H1 (cell line): ENCODE results near the gene NCAPD2. TPM values are rescaled to one million over a fixed set of nuclear protein-coding genes. Genes with fewer than 3 reads are reported as not detected.

ENCODE experiments used
- CTCF ChIA-PET: fragments of 300-600 bp; sonication (Branson Sonifier 250); formaldehyde crosslinking; loops from one replicate; lab custom pipeline; 2021; ENCODE audit not compliant: partially characterized antibody; lab: Charles Lee
- POLR2A ChIA-PET: fragments of 300-600 bp; sonication (Branson Sonifier 250); formaldehyde crosslinking; loops from one replicate; lab custom pipeline; 2021; ENCODE audit warnings: inconsistent platforms; ENCODE audit not compliant: partially characterized antibody; lab: Charles Lee
- DNase-seq, 2 experiments: peaks; one replicate each; pipeline versions ENCODE4 v3.0.0 to v3.0.0-alpha.2; 2010 to 2022; ENCODE audit warnings: low spot score in 2 of 2, low read depth in 1 of 2, mixed read lengths in 1 of 2
- FAIRE-seq: peaks from 2 replicates; lab custom pipeline; 2011; peaks lifted over from hg19 to GRCh38; lab: Jason Lieb, UNC
- H2AFZ ChIP-seq: 2 replicates; pipeline ENCODE4 v1.8.1; 2012; ENCODE audit warnings: low read length, inconsistent platforms
- H2AK5ac ChIP-seq: 2 replicates; pipeline ENCODE4 v1.6.1; 2013; ENCODE audit warnings: low read depth, low read length
- H2BK120ac ChIP-seq: replicated peaks from 2 replicates; pipeline ENCODE3; 2013; ENCODE audit warnings: low read depth, low read length, inconsistent platforms
- H2BK12ac ChIP-seq: 2 replicates; pipeline ENCODE4 v1.6.1; 2013; ENCODE audit warnings: low read depth, low read length
- H2BK15ac ChIP-seq: 2 replicates; pipeline ENCODE4 v1.6.1; 2013; ENCODE audit warnings: low read length
- H2BK20ac ChIP-seq: 2 replicates; pipeline ENCODE4 v1.6.1; 2013; ENCODE audit warnings: low read length
- H2BK5ac ChIP-seq: 2 replicates; pipeline ENCODE4 v1.6.1; 2013; ENCODE audit warnings: low read depth, low read length
- H3K14ac ChIP-seq: 2 replicates; pipeline ENCODE4 v1.6.1; 2013; ENCODE audit warnings: inconsistent platforms; ENCODE audit not compliant: insufficient read length
- H3K18ac ChIP-seq: 2 replicates; pipeline ENCODE4 v1.6.1; 2013; ENCODE audit warnings: low read length; ENCODE audit errors: extremely low read depth
- H3K23ac ChIP-seq: 2 replicates; pipeline ENCODE4 v1.6.1; 2013; ENCODE audit warnings: inconsistent platforms; ENCODE audit not compliant: insufficient read length
- H3K23me2 ChIP-seq: 2 replicates; pipeline ENCODE4 v1.6.1; 2013; ENCODE audit warnings: low read depth, low read length
- H3K27ac ChIP-seq: 2 replicates; pipeline ENCODE4 v1.6.1; 2011; ENCODE audit warnings: low read depth, low read length, inconsistent platforms
- H3K27me3 ChIP-seq, 4 experiments: replicated peaks in 1 of 4; 1 replicate in 1 of 4; 2 replicates in 3 of 4; pipeline versions ENCODE4 v1.6.1 to v1.8.1; 2011 to 2013; ENCODE audit warnings: low read length in 3 of 4, mild to moderate bottlenecking in 3 of 4, inconsistent platforms in 2 of 4, mixed read lengths in 2 of 4, moderate library complexity in 1 of 4; ENCODE audit not compliant: control insufficient read depth in 3 of 4, insufficient read depth in 3 of 4; ENCODE audit errors: extremely low read depth in 1 of 4
- H3K36me3 ChIP-seq, 4 experiments: 2 replicates each; pipeline versions ENCODE4 v1.6.1 to v1.8.1; 2011 to 2013; ENCODE audit warnings: mild to moderate bottlenecking in 4 of 4, low read length in 3 of 4, moderate library complexity in 2 of 4, control low read depth in 1 of 4, inconsistent platforms in 1 of 4; ENCODE audit not compliant: insufficient read depth in 4 of 4, control insufficient read depth in 2 of 4
- H3K4ac ChIP-seq: replicated peaks from 2 replicates; pipeline ENCODE3; 2013; ENCODE audit warnings: low read length, low read depth, mixed read lengths, inconsistent platforms; ENCODE audit not compliant: insufficient read length
- H3K4me1 ChIP-seq, 4 experiments: replicated peaks in 1 of 4; 1 replicate in 1 of 4; 2 replicates in 3 of 4; pipeline versions ENCODE4 v1.6.1 to v1.8.1; 2011 to 2013; ENCODE audit warnings: low read length in 3 of 4, inconsistent platforms in 2 of 4, mixed read lengths in 1 of 4; ENCODE audit not compliant: insufficient read depth in 4 of 4, control insufficient read depth in 3 of 4
- H3K4me2 ChIP-seq, 2 experiments: 2 replicates each; pipeline versions ENCODE4 v1.6.1 to v1.8.1; 2011 to 2013; ENCODE audit warnings: low read depth in 2 of 2, low read length in 2 of 2, control low read depth in 1 of 2, inconsistent platforms in 1 of 2, mild to moderate bottlenecking in 1 of 2; ENCODE audit not compliant: insufficient read depth in 1 of 2
- H3K4me3 ChIP-seq, 4 experiments: fragments of 200-600, 300-600 bp in 1 of 4; sonication (generic), shearing (Covaris generic), sonication (Bioruptor Twin) in 1 of 4; 2 replicates each; pipeline versions ENCODE4 v1.5.1 to v1.8.1; 2011 to 2016; ENCODE audit warnings: low read length in 4 of 4, low read depth in 3 of 4, control low read depth in 2 of 4, inconsistent platforms in 2 of 4, mild to moderate bottlenecking in 2 of 4, mixed read lengths in 1 of 4, moderate library complexity in 1 of 4; ENCODE audit not compliant: insufficient read depth in 2 of 4; ENCODE audit errors: extremely low read depth in 1 of 4
- H3K56ac ChIP-seq: replicated peaks from 2 replicates; pipeline ENCODE3; 2013; ENCODE audit warnings: low read depth, mild to moderate bottlenecking, mixed read lengths, low read length, inconsistent platforms; ENCODE audit not compliant: insufficient read length
- H3K79me1 ChIP-seq: 2 replicates; pipeline ENCODE4 v1.6.1; 2013; ENCODE audit warnings: low read depth, low read length, control low read depth
- H3K79me2 ChIP-seq, 2 experiments: 2 replicates each; pipeline versions ENCODE4 v1.6.1 to v1.8.1; 2012 to 2013; ENCODE audit warnings: low read length in 2 of 2, mild to moderate bottlenecking in 2 of 2, inconsistent platforms in 1 of 2; ENCODE audit not compliant: insufficient read depth in 2 of 2, control insufficient read depth in 1 of 2
- H3K9ac ChIP-seq, 4 experiments: replicated peaks in 1 of 4; 1 replicate in 1 of 4; 2 replicates in 3 of 4; pipeline versions ENCODE4 v1.6.1 to v1.8.1; 2011 to 2013; ENCODE audit warnings: low read depth in 3 of 4, low read length in 3 of 4, control low read depth in 2 of 4, mild to moderate bottlenecking in 2 of 4, moderate library complexity in 2 of 4, inconsistent platforms in 1 of 4; ENCODE audit errors: extremely low read depth in 1 of 4
- H3K9me3 ChIP-seq, 2 experiments: 2 replicates each; pipeline versions ENCODE4 v1.6.1 to v1.8.1; 2012 to 2013; ENCODE audit warnings: mild to moderate bottlenecking in 2 of 2, moderate library complexity in 2 of 2, control low read depth in 1 of 2, inconsistent platforms in 1 of 2, low read depth in 1 of 2, low read length in 1 of 2, mixed read lengths in 1 of 2; ENCODE audit not compliant: insufficient read depth in 2 of 2
- H4K20me1 ChIP-seq, 2 experiments: replicated peaks in 1 of 2; 2 replicates each; pipeline versions ENCODE3 to v1.8.1; 2011 to 2013; ENCODE audit warnings: inconsistent platforms in 2 of 2, low read length in 2 of 2, mild to moderate bottlenecking in 1 of 2; ENCODE audit not compliant: insufficient read depth in 2 of 2, control insufficient read depth in 1 of 2
- H4K5ac ChIP-seq: 2 replicates; pipeline ENCODE4 v1.6.1; 2013; ENCODE audit warnings: low read length, low read depth, mixed read lengths, inconsistent platforms; ENCODE audit not compliant: insufficient read length
- H4K8ac ChIP-seq: 2 replicates; pipeline ENCODE4 v1.8.0; 2013; ENCODE audit warnings: mild to moderate bottlenecking, moderate library complexity, low read length, inconsistent platforms; ENCODE audit not compliant: insufficient read depth; ENCODE audit errors: extremely low read depth
- H4K91ac ChIP-seq: replicated peaks from 2 replicates; pipeline ENCODE3; 2013; ENCODE audit warnings: low read length, mixed read lengths, inconsistent platforms; ENCODE audit not compliant: insufficient read length
- KDM1A ChIP-seq: fragments of 200-600, 300-600 bp; sonication (generic); IDR thresholded peaks from 2 replicates; pipeline ENCODE4 v1.7.1; 2016; ENCODE audit warnings: mild to moderate bottlenecking, low read length, borderline replicate concordance
- MAFK ChIP-seq: IDR thresholded peaks from 2 replicates; pipeline ENCODE4 v1.6.1; 2012; ENCODE audit warnings: low read depth, mild to moderate bottlenecking, improper control_type of control experiment, low read length
- POU5F1 ChIP-seq: IDR thresholded peaks from 2 replicates; pipeline ENCODE4 v1.6.1; 2011; ENCODE audit warnings: low read depth, mild to moderate bottlenecking, low read length, moderate library complexity
- WGBS, 2 experiments: shearing (Covaris generic) in 1 of 2; methylation state at CpG; one replicate each; pipeline versions ENCODE4 v1.1.6 to v1.1.7; 2013 to 2015; ENCODE audit warnings: low lambda C conversion rate in 2 of 2, mixed read lengths in 2 of 2, inconsistent platforms in 1 of 2, low coverage in 1 of 2, missing lambda C conversion rate in 1 of 2; ENCODE audit not compliant: insufficient replicate concordance in 2 of 2, insufficient coverage in 1 of 2, insufficient read length in 1 of 2; ENCODE audit errors: extremely low coverage in 1 of 2, missing lambda C conversion rate in 1 of 2; 5-methylcytosine and 5-hydroxymethylcytosine counted together
- polyA plus RNA-seq, 7 experiments: library from polyadenylated mRNA; depleted of rRNA in 3 of 7; stranded (reverse) in 5 of 7; unstranded in 2 of 7; fragments of >200 nt in 5 of 7; fragments of 200-250 nt in 2 of 7; gene quantifications; 1 replicate in 5 of 7; 2 replicates in 1 of 7; 4 replicates in 1 of 7; pipeline versions ENCODE4 v1.2.1 to v1.2.3, GENCODE V29; 2011 to 2013; ENCODE audit warnings: missing spikeins in 2 of 7, mixed read lengths in 2 of 7
- total RNA-seq: library from RNA; stranded (reverse); fragmentation: NEBNext Ultra II Directional; extraction: Animal tissue kit (Norgen Biotek cat#: 25700); gene quantifications from 2 replicates; pipeline ENCODE4 v1.2.1, GENCODE V29; 2021

Gene NCAPD2
- total and polyA plus RNA-seq, 2 of the 8 experiments (the other 6 are each of a cell fraction or from before 2014, with no cell fraction given), result 55.8 to 132 TPM

- CTCF ChIA-PET, result interaction anchor here (0.6 to 3.0 kb wide), 7 partner anchors 11 to 340 kb away, joined by 3 to 15 read pairs (median 5); no protein-coding TSS in a partner anchor
- POLR2A ChIA-PET, result interaction anchor here (0.8 to 3.9 kb wide), 10 partner anchors 8 to 111 kb away, joined by 3 to 39 read pairs (median 6); partner anchors contain the start of genes GAPDH, NOP2 and VAMP1
Measured at GRCh38 chr12:6494968-6495367, 1.1 kb downstream of the NCAPD2 start.

More at GRCh38 chr12:6494968-6495367, 1.1 kb downstream of the NCAPD2 start:
- no peak overlapping the region for H2BK15ac ChIP-seq
- H4K8ac ChIP-seq, result no peak overlapping the region
- no peaks in the 10 kb centered on the region for H3K9me3 ChIP-seq
- H3K23ac ChIP-seq, result no peak overlapping the region
- no peak overlapping the region for H2BK120ac ChIP-seq
- peaks cover 5 to 44% (median 23%) of the 10 kb centered on the region in 4 experiments; a peak in 7 of 8 replicates for H3K36me3 ChIP-seq
- H3K27me3 ChIP-seq, result no peaks in the 10 kb centered on the region
- FAIRE-seq, result no peak
- no peak overlapping the region for H2BK12ac ChIP-seq
- WGBS, 2 experiments, result 92% methylated on average over 1 of the region's 1 CpG; no CpG with 5 or more reads in 1 of the 2 experiments
- H3K9ac ChIP-seq, result peak overlapping the region in 2 of 4 experiments; percentile 20 to 39; a peak in 2 of 7 replicates
- no peak overlapping the region for H3K18ac ChIP-seq
- H4K91ac ChIP-seq, result no peak overlapping the region
- peaks cover 0 to 6% (median 4%) of the 10 kb centered on the region in 4 experiments; a peak in 4 of 7 replicates for H3K4me1 ChIP-seq
- peak overlapping the region; percentile 60 to 93 (median 86); a peak in 7 of 8 replicates for H3K4me3 ChIP-seq
- H2AK5ac ChIP-seq, result no peak overlapping the region
- no peak overlapping the region for H3K27ac ChIP-seq
- no peak overlapping the region for H3K56ac ChIP-seq
- no peak for DNase-seq
- peaks cover 4% of the 10 kb centered on the region in 2 experiments for H4K20me1 ChIP-seq
- peaks cover 7% of the 10 kb centered on the region for H3K23me2 ChIP-seq
- no peak overlapping the region for H4K5ac ChIP-seq
- no peak overlapping the region for H2AFZ ChIP-seq
- H2BK5ac ChIP-seq, result no peak overlapping the region
- H3K4ac ChIP-seq, result no peak overlapping the region
- TF ChIP-seq KDM1A (no peak), MAFK (no peak), POU5F1 (no peak)
- peaks cover 0 to 38% of the 10 kb centered on the region in 2 experiments; a peak in 3 of 4 replicates for H3K79me2 ChIP-seq
- H2BK20ac ChIP-seq, result no peak overlapping the region
- peaks cover 3% of the 10 kb centered on the region for H3K79me1 ChIP-seq
- peak overlapping the region; percentile 86 to 88 for H3K4me2 ChIP-seq
- no peak overlapping the region for H3K14ac ChIP-seq
